Measurements from ENCODE around the gene DCDC2B. TPM values are rescaled to one million over a fixed set of nuclear protein-coding genes. Genes with fewer than 3 reads are reported as not detected.
A peak's percentile ranks its signal among the peaks of the same experiment; 100 is the strongest.

Gene DCDC2B
- polyA plus RNA-seq, 2 of the 4 experiments (the other 2 are of a cell fraction): not detected

DNA sequence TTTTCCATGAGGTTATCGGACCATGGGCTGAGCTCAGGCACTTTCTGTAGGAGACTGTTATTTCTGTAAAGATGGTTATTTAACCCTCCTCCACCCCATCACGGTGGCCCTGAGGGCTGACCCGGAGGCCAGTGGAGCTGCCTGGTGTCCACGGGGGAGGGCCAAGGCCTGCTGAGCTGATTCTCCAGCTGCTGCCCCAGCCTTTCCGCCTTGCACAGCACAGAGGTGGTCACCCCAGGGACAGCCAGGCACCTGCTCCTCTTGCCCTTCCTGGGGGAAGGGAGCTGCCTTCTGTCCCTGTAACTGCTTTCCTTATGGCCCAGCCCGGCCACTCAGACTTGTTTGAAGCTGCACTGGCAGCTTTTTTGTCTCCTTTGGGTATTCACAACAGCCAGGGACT lies 11.1 kb upstream of the DCDC2B start:
- ATAC-seq: no peak
- DNase-seq (ENCODE audit: low read depth in 1 of 2, low spot score in 1 of 2): no peak
- 79% methylated on average over 5 of the region's 6 CpGs for WGBS (ENCODE audit: missing lambda C conversion rate)
- TF ChIP-seq HOXB5 (CRISPR knock-in tag; IDR thresholded peaks at IDR 0.05): no peak
- no peak for TF ChIP-seq NFE2L2 (conservative IDR thresholded peaks at IDR 0.05; ENCODE audit: low read length)
- TF ChIP-seq JUN (IDR thresholded peaks at IDR 0.05): no peak
- no peak for TF ChIP-seq NPAS2 (CRISPR knock-in tag; IDR thresholded peaks at IDR 0.05; ENCODE audit: borderline replicate concordance)
- no peak for TF ChIP-seq FOSL2 (IDR thresholded peaks at IDR 0.05)
- TF ChIP-seq FOSL2 (CRISPR knock-in tag; IDR thresholded peaks at IDR 0.05): no peak
- no peak for TF ChIP-seq CHD4 (IDR thresholded peaks at IDR 0.05; ENCODE audit: borderline replicate concordance)
- ChIA-PET POLR2A (interaction anchor here (0.6 to 0.8 kb wide), 2 partner anchors 18 to 99 kb away, joined by 3 to 4 read pairs; partner anchors contain the start of gene TXLNA), CTCF (interaction anchor here (1.6 kb wide), 1 partner anchor 18 kb away, joined by 6 read pairs; no protein-coding TSS in a partner anchor)
- H3K4me3 ChIP-seq: no peak overlapping the region
- no peak overlapping the region for H3K27ac ChIP-seq
- FAIRE-seq: no peak
- H3K4me2 ChIP-seq: no peak overlapping the region
- H3K4me1 ChIP-seq: 0 out of 3 replicates have a peak, but pooled peaks cover 5% of the 10 kb centered on the region
- H3K9me3 ChIP-seq: no peaks in the 10 kb centered on the region

DNA sequence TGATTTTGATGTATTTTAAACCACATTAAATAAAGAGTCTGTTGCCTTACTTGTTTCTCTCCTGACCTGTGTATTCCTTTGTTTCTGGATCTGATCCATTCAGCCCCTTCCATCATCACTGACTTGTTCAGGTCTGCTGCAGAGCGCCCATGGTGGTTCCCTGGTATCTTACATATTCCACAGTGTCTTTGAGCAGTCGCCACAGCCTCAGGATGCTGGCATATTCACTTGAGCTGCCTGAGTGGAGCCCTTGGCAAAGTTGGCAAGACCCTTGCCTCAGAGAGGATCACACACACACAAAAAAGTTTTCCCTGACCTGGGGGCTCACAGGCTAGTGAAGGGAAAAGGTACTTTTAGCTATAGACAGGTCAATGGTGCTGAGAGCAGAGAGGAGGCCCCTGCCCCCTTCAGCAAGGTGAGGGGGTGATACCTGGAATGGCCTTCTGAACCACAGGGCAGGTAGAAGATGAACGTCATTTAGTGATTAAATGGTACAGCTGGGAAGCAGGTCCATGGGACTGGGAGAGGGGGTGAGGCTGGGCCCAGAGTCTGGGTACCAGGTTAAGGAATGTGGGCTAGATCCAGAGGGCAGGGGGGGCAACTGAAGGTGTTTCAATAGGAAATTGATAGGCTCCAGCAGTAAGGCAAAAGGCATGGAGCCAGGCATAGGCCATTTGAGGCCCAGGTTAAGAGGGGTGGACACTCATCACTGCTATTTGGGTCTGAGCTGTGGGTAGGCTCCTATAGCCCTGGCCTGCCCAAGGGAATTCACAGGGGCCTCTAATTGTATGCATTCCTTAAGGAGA lies 10.4 kb upstream of the DCDC2B start:
- DNase-seq (ENCODE audit: low read depth in 1 of 2, low spot score in 1 of 2) (no peak), FAIRE-seq (no peak), ATAC-seq (peak; percentile 1 to 2; a peak in 1 of 6 replicates)
- no peak overlapping the region for H3K4me2 ChIP-seq
- H3K4me1 ChIP-seq: 0 out of 3 replicates have a peak, but pooled peaks cover 5% of the 10 kb centered on the region
- H3K4me3 ChIP-seq: no peak overlapping the region
- no peaks in the 10 kb centered on the region for H3K9me3 ChIP-seq
- H3K27ac ChIP-seq: no peak overlapping the region
- POLR2A ChIA-PET: interaction anchor here (0.6 to 2.6 kb wide), 2 partner anchors 19 to 99 kb away, joined by 3 to 16 read pairs; partner anchors contain the start of gene TXLNA
- 72% methylated on average over 2 of the region's 3 CpGs for WGBS (ENCODE audit: missing lambda C conversion rate)
- CTCF ChIA-PET: interaction anchor here (0.6 to 1.6 kb wide), 2 partner anchors 17 to 86 kb away, joined by 3 to 6 read pairs; no protein-coding TSS in a partner anchor
- peak in 1 of 2 experiments; percentile 34; a peak in 1 of 5 replicates for TF ChIP-seq JUN (IDR thresholded peaks at IDR 0.05)
- no peak for TF ChIP-seq RCOR1 (IDR thresholded peaks at IDR 0.05; ENCODE audit: low read depth, low read length)
- no peak for TF ChIP-seq EHF (CRISPR knock-in tag; IDR thresholded peaks at IDR 0.05)
- peak; percentile 55; the same call in 1 of the 2 replicates for TF ChIP-seq POLR2AphosphoS2 (conservative IDR thresholded peaks at IDR 0.05; ENCODE audit: low read length)

DNA sequence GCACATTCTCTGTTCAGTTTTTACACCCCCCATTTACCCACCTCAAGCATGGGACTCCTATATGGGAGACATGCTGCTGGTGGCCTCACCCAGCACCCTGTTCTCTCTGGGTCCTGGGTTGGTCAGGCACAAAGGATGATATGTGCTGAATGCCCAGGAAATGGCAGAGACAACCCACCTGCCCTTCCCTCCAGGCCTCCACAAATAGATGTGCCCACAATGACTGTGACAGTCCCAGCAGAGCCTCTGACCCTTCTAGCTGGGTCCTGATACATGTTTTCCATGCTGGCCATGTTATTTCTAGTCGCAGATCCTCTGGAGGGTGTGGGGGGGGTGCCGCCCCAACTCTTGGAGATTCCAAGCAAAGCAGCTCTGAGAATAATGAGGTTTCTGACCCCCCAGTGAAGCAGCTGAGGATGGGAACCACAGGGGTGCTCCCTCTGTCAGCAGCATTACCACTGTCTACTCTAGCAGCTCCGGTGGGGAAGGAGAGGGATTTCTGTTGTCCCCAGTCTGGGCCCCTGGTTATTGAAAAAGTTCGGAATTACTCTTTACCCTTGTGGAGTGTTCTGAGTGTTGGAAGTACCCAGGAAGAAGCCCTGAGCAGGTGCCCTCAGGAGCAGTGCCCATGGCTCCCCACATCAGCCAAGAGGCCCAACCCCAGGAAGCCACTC lies 9.7 kb upstream of the DCDC2B start:
- DNase-seq (ENCODE audit: low read depth in 1 of 2, low spot score in 1 of 2): no peak
- Histone ChIP-seq H3K9me3 (no peaks in the 10 kb centered on the region), H3K27ac (no peak overlapping the region; a peak in 1 of 6 replicates), H3K4me3 (no peak overlapping the region), H3K4me2 (no peak overlapping the region), H3K4me1 (0 out of 3 replicates have a peak, but pooled peaks cover 5% of the 10 kb centered on the region)
- TF ChIP-seq CHD4 (IDR thresholded peaks at IDR 0.05; ENCODE audit: borderline replicate concordance): no peak
- TF ChIP-seq JUN (IDR thresholded peaks at IDR 0.05): no peak
- TF ChIP-seq NFE2L2 (conservative IDR thresholded peaks at IDR 0.05; ENCODE audit: low read length): no peak
- TF ChIP-seq NR3C1 (IDR thresholded peaks at IDR 0.05): no peak
- TF ChIP-seq POLR2AphosphoS2 (conservative IDR thresholded peaks at IDR 0.05; ENCODE audit: low read length): no peak
- no peak for TF ChIP-seq EHF (CRISPR knock-in tag; IDR thresholded peaks at IDR 0.05)
- TF ChIP-seq, protein P1, sequence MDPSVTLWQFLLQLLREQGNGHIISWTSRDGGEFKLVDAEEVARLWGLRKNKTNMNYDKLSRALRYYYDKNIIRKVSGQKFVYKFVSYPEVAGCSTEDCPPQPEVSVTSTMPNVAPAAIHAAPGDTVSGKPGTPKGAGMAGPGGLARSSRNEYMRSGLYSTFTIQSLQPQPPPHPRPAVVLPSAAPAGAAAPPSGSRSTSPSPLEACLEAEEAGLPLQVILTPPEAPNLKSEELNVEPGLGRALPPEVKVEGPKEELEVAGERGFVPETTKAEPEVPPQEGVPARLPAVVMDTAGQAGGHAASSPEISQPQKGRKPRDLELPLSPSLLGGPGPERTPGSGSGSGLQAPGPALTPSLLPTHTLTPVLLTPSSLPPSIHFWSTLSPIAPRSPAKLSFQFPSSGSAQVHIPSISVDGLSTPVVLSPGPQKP (IDR thresholded peaks at IDR 0.05; ENCODE audit: low read depth, low read length): no peak
- no peak for TF ChIP-seq EHMT2 (IDR thresholded peaks at IDR 0.05; ENCODE audit: low read depth)
- TF ChIP-seq, protein P2, sequence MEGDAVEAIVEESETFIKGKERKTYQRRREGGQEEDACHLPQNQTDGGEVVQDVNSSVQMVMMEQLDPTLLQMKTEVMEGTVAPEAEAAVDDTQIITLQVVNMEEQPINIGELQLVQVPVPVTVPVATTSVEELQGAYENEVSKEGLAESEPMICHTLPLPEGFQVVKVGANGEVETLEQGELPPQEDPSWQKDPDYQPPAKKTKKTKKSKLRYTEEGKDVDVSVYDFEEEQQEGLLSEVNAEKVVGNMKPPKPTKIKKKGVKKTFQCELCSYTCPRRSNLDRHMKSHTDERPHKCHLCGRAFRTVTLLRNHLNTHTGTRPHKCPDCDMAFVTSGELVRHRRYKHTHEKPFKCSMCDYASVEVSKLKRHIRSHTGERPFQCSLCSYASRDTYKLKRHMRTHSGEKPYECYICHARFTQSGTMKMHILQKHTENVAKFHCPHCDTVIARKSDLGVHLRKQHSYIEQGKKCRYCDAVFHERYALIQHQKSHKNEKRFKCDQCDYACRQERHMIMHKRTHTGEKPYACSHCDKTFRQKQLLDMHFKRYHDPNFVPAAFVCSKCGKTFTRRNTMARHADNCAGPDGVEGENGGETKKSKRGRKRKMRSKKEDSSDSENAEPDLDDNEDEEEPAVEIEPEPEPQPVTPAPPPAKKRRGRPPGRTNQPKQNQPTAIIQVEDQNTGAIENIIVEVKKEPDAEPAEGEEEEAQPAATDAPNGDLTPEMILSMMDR (IDR thresholded peaks at IDR 0.05): no peak
- no peak for TF ChIP-seq ZFP36 (IDR thresholded peaks at IDR 0.05; ENCODE audit: borderline replicate concordance, partially characterized antibody)
- TF ChIP-seq, protein P3, sequence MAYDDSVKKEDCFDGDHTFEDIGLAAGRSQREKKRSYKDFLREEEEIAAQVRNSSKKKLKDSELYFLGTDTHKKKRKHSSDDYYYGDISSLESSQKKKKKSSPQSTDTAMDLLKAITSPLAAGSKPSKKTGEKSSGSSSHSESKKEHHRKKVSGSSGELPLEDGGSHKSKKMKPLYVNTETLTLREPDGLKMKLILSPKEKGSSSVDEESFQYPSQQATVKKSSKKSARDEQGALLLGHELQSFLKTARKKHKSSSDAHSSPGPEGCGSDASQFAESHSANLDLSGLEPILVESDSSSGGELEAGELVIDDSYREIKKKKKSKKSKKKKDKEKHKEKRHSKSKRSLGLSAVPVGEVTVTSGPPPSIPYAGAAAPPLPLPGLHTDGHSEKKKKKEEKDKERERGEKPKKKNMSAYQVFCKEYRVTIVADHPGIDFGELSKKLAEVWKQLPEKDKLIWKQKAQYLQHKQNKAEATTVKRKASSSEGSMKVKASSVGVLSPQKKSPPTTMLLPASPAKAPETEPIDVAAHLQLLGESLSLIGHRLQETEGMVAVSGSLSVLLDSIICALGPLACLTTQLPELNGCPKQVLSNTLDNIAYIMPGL (CRISPR knock-in tag; IDR thresholded peaks at IDR 0.05; ENCODE audit: borderline replicate concordance): no peak
- TF ChIP-seq HDAC2 (IDR thresholded peaks at IDR 0.05): no peak
- no peak for TF ChIP-seq RARB (CRISPR knock-in tag; IDR thresholded peaks at IDR 0.05)
- TF ChIP-seq FOSB (CRISPR knock-in tag; IDR thresholded peaks at IDR 0.05): no peak
- TF ChIP-seq SREBF2 (IDR thresholded peaks at IDR 0.05): no peak
- no peak for TF ChIP-seq NPAS2 (CRISPR knock-in tag; IDR thresholded peaks at IDR 0.05; ENCODE audit: borderline replicate concordance)
- TF ChIP-seq, protein P4, sequence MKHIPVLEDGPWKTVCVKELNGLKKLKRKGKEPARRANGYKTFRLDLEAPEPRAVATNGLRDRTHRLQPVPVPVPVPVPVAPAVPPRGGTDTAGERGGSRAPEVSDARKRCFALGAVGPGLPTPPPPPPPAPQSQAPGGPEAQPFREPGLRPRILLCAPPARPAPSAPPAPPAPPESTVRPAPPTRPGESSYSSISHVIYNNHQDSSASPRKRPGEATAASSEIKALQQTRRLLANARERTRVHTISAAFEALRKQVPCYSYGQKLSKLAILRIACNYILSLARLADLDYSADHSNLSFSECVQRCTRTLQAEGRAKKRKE (CRISPR knock-in tag; IDR thresholded peaks at IDR 0.05; ENCODE audit: low read depth): no peak
- TF ChIP-seq CHD2 (IDR thresholded peaks at IDR 0.05; ENCODE audit: low read length, partially characterized antibody): no peak
- TF ChIP-seq HOXB5 (CRISPR knock-in tag; IDR thresholded peaks at IDR 0.05): no peak
- CTCF ChIA-PET: interaction anchor here (0.6 to 1.6 kb wide), 2 partner anchors 17 to 87 kb away, joined by 3 to 6 read pairs; no protein-coding TSS in a partner anchor
- POLR2A ChIA-PET: interaction anchor here (2.6 kb wide), 1 partner anchor 19 kb away, joined by 16 read pairs; the partner anchor contains the start of gene TXLNA
- no peak for FAIRE-seq
- WGBS (ENCODE audit: missing lambda C conversion rate): 90% methylated on average over 4 of the region's 4 CpGs
- peak; percentile 1 to 2; a peak in 1 of 6 replicates for ATAC-seq
